Kidney glomerular epithelial cell (primary cell): ENCODE measurements around the gene ORMDL1.
A peak's percentile ranks its signal among the peaks of the same experiment; 100 is the strongest.

Experiments used
- DNase-seq: peaks from one replicate; lab custom pipeline; 2025; lab: John Stamatoyannopoulos, UW

Gene ORMDL1

GRCh38 chr2:189783927-189784867 is at the start of gene ORMDL1, which contains the start of gene PMS1:
ORMDL1 (minus strand) TSS chr2:189784339; CDS start chr2:189782595, 1,744 bp downstream.
PMS1 (plus strand) TSS chr2:189784450; CDS start chr2:189791810, 7,360 bp downstream.
- peak; percentile 89 for DNase-seq

- DNase-seq = no peak
Observed at GRCh38 chr2:189830510-189830909, 46.4 kb upstream of the ORMDL1 start.

- no peak for DNase-seq
Observed at GRCh38 chr2:189829102-189829833, 45.1 kb upstream of the ORMDL1 start.

- no peak for DNase-seq
Observed at GRCh38 chr2:189826039-189826438, 41.9 kb upstream of the ORMDL1 start.

- no peak for DNase-seq
Observed at GRCh38 chr2:189824694-189825396, 40.7 kb upstream of the ORMDL1 start.

GRCh38 chr2:189821953-189822748 is 38.0 kb upstream of the ORMDL1 start:
- DNase-seq = no peak

GRCh38 chr2:189819297-189819704 is 35.2 kb upstream of the ORMDL1 start:
- DNase-seq = no peak

GRCh38 chr2:189818249-189819038 is 34.3 kb upstream of the ORMDL1 start:
- DNase-seq = no peak

GRCh38 chr2:189803431-189803830 is 19.3 kb upstream of the ORMDL1 start:
- no peak for DNase-seq

GRCh38 chr2:189802396-189802912 is 18.3 kb upstream of the ORMDL1 start:
- no peak for DNase-seq

- no peak for DNase-seq
Observed at GRCh38 chr2:189799531-189799930, 15.4 kb upstream of the ORMDL1 start.

- DNase-seq = no peak
Observed at GRCh38 chr2:189799030-189799331, 14.8 kb upstream of the ORMDL1 start.

- DNase-seq = peak; percentile 37
Observed at GRCh38 chr2:189798312-189799029, 14.3 kb upstream of the ORMDL1 start.

- DNase-seq = no peak
Observed at GRCh38 chr2:189797902-189798301, 13.8 kb upstream of the ORMDL1 start.

GRCh38 chr2:189794310-189794709 is 10.2 kb upstream of the ORMDL1 start:
- DNase-seq = no peak

GRCh38 chr2:189791338-189792042 is 7.4 kb upstream of the ORMDL1 start:
- DNase-seq = no peak

- peak; percentile 31 for DNase-seq
Observed at GRCh38 chr2:189783451-189783926, 650 bp downstream of the ORMDL1 start.

GRCh38 chr2:189782221-189782671 is 1.9 kb downstream of the ORMDL1 start:
- no peak for DNase-seq

- no peak for DNase-seq
Observed at GRCh38 chr2:189772212-189772611, 11.9 kb downstream of the ORMDL1 start.
